ENCODE data around the gene TRPM1. TPM values are rescaled to one million over a fixed set of nuclear protein-coding genes. Genes with fewer than 3 reads are reported as not detected.

Gene TRPM1
- not detected in 2 replicates for total RNA-seq

DNA sequence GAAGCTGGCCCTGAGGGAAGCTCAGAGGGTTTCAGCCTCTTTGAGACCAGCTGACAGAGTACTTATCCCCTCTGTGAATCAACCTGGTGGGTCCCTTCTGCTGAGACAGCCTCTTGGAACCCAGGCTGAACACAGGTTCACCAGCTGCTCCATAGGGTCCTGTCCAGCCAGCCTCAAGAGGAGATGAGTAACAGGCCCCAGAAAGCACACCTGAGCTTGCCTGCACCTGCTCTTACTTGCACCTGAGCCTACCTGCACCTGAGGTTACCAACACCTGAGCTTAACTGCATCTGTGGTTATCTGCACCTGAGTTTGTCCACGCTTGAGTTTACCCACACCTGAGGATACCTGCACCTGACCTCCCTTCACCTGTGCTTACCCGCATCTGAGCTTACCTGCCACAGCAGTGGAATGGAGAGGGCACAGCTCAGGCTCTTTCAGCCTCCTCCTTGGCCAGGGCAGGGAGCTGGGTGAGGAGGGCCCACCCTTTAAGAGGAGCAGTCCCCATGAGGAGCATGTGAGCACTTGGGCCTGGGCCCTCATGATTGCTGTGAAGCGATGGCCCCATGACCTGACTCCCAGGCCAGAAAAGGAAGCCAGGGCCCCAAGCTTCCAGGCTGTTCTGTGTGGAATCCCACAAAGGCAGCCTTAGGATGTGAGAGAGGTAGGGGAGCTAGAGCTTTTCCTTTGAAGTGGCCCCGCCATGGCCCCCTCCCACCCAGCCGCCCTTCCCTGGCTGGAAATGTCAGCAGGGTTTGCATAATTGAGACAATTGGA is at the start of gene TRPM1:
Gene TRPM1, minus strand, starts transcription at position 464 of the 777 bp plus-strand sequence. CDS start 20,370 bp downstream, outside the sequence.

DNA sequence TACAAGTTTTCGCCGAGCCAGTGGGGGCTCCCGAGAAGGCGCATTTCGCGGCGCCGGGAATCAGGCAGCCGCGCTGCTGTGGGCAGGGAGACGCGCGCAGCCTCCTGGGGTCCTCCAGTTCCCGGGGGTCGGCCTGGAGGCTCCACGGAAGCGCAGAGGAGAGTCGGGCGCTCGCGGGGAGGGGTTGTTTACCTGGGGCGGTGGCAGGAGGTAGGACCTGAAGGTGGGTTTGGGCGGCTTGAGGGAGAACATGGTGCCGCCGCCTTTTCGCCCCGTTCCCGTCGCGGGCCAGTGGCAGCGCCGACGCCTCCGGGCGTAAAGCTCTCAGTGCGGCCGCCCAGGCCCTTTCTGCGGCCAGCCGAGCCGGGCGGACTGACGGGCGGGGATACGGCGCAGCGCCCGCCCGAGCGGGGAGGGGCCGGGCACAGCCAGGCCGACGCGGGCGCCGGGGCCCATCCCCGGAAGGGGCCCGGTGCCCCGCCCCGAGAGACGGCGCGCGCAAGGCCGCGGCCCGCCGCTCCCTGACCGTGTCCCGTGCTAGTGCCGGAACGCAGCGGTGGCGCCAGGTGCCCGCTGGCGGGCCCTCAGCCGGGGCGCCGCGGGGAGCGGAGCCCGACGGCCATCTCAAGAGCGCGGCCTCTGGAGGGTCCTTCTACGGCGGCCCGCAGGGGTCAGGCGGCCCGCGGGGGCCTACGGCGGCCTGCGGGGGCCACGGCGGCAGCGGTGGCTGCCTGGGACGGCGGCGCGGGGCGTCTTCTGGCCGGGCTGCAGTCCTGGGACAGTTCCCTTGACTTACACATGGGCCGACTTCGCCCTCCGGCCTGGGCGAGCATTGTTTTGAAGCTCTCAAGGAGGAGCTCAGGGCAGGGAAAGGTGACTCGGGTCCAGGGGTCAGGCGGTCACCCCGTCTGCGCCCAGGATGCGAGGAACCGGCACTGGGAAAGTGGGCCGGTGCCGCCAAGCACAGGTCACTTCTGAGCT is 110.0 kb downstream of the TRPM1 start, which contains the start of gene MTMR10:
Gene MTMR10, minus strand, starts transcription at position 374 of the 981 bp plus-strand sequence. Its CDS starts 122 bp downstream, at position 252.

Small RNAs within 50 kb of the gene (small RNA-seq; reads per million reads assigned to genes)
- gene MIR211 (not detected), gene RNU6-466P (not detected)

Other genes with a start within 250 kb of the TRPM1 start
- gene FAN1, start 197.8 kb downstream of the TRPM1 start, total RNA-seq: 16.6 and 18.6 TPM in 2 replicates
- gene MTMR10, start 110.1 kb downstream of the TRPM1 start, total RNA-seq: 31.9 and 38.8 TPM in 2 replicates
- gene KLF13, start 225.1 kb upstream of the TRPM1 start, total RNA-seq: 38.8 and 51.6 TPM in 2 replicates

Measured in articular chondrocyte of knee joint (primary cell).